GM18873 (cell line): Measurements from ENCODE around the gene CDK4.

Source experiments
- ATAC-seq: cut with Tn5 transposase; IDR thresholded peaks from one replicate; pipeline ENCODE4 v1.9.1; 2021; ENCODE audit warnings: mild to moderate bottlenecking, moderate library complexity, moderate number of reproducible peaks; ENCODE audit not compliant: unreplicated experiment, low FRiP score

CDK4 gene

GRCh38 chr12:57772429-57773322 lies 20.6 kb upstream of the CDK4 start, which contains the start of gene EEF1AKMT3:
Gene EEF1AKMT3, plus strand, starts transcription at chr12:57772614. Its CDS starts 111 bp downstream, at chr12:57772725.
- ATAC-seq: no peak

- peak; percentile 82 for ATAC-seq
Observed at GRCh38 chr12:57771873-57772428, 19.8 kb upstream of the CDK4 start, which contains the start of gene METTL1. Gene METTL1, minus strand, starts transcription at chr12:57772105. Its CDS starts 22 bp downstream, at chr12:57772083.

- peak; percentile 74 for ATAC-seq
Observed at GRCh38 chr12:57771236-57771872, 19.2 kb upstream of the CDK4 start.

- ATAC-seq: no peak
Observed at GRCh38 chr12:57770734-57771133, 18.6 kb upstream of the CDK4 start.

GRCh38 chr12:57769594-57769993 lies 17.5 kb upstream of the CDK4 start:
- no peak for ATAC-seq

- ATAC-seq: no peak
Observed at GRCh38 chr12:57767876-57768275, 15.8 kb upstream of the CDK4 start.

GRCh38 chr12:57767305-57767698 lies 15.2 kb upstream of the CDK4 start:
- ATAC-seq: no peak

GRCh38 chr12:57766464-57767304 lies 14.6 kb upstream of the CDK4 start, which contains the start of gene CYP27B1:
Gene CYP27B1, minus strand, starts transcription at chr12:57767078. Its CDS starts 37 bp downstream, at chr12:57767041.
- no peak for ATAC-seq

GRCh38 chr12:57765698-57766463 lies 13.8 kb upstream of the CDK4 start:
- no peak for ATAC-seq

- ATAC-seq: no peak
Observed at GRCh38 chr12:57765003-57765697, 13.0 kb upstream of the CDK4 start.

GRCh38 chr12:57764662-57765002 lies 12.5 kb upstream of the CDK4 start:
- no peak for ATAC-seq

GRCh38 chr12:57763881-57764661 lies 12.0 kb upstream of the CDK4 start:
- ATAC-seq: no peak

- no peak for ATAC-seq
Observed at GRCh38 chr12:57762463-57762862, 10.4 kb upstream of the CDK4 start.

- no peak for ATAC-seq
Observed at GRCh38 chr12:57761391-57761998, 9.4 kb upstream of the CDK4 start.

- no peak for ATAC-seq
Observed at GRCh38 chr12:57760347-57760982, 8.4 kb upstream of the CDK4 start.

GRCh38 chr12:57759360-57759980 lies 7.4 kb upstream of the CDK4 start:
- ATAC-seq: no peak
